Prostate gland (tissue), 2 donors: ENCODE data around the gene CLIC5. TPM values are rescaled to one million over a fixed set of nuclear protein-coding genes. Genes with fewer than 3 reads are reported as not detected.

Source experiments
- DNase-seq: peaks from one replicate; pipeline ENCODE4 v3.0.0-alpha.2; 2019; ENCODE audit warnings: low spot score
- H3K27ac ChIP-seq, 2 donors: fragments of 200-600 bp; sonication (generic); 2 replicates each; pipeline ENCODE4 v1.5.1; 2017 to 2019
- H3K27me3 ChIP-seq: fragments of 200-600 bp; sonication (generic); replicated peaks from 2 replicates; pipeline ENCODE4 v1.5.1; 2019; ENCODE audit not compliant: insufficient read depth
- H3K36me3 ChIP-seq, 2 donors: fragments of 200-600 bp; sonication (generic); 1 replicate in 1 of 2; 2 replicates in 1 of 2; pipeline versions ENCODE4 v1.5.1 to v1.8.1; 2017 to 2019
- H3K4me1 ChIP-seq: fragments of 200-600 bp; sonication (generic); replicated peaks from 2 replicates; pipeline ENCODE4 v1.5.1; 2019
- H3K4me3 ChIP-seq, 2 donors: fragments of 200-600 bp; sonication (generic); 2 replicates each; pipeline ENCODE4 v1.5.1; 2017 to 2019
- H3K9me3 ChIP-seq: fragments of 200-600 bp; sonication (generic); 2 replicates; pipeline ENCODE4 v1.5.1; 2017
- POLR2A ChIP-seq: fragments of 450-650 bp; IDR thresholded peaks from one replicate; pipeline ENCODE4 v1.6.1; 2016; ENCODE audit warnings: antibody characterized with exemption, mild to moderate bottlenecking
- POLR2AphosphoS5 ChIP-seq: sonication (generic); formaldehyde crosslinking; IDR thresholded peaks from one replicate; pipeline ENCODE4 v1.6.1; 2017; ENCODE audit warnings: antibody characterized with exemption
- WGBS: methylation state at CpG from one replicate; pipeline ENCODE4 v1.1.5; 2018; 5-methylcytosine and 5-hydroxymethylcytosine counted together
- intact Hi-C: fragments of 100-400 bp; cut with DNase I; formaldehyde crosslinking; loops from one replicate; pipeline ENCODE4 v1.14.2; 2022
- total RNA-seq, 2 donors: library from RNA; depleted of rRNA; stranded (reverse); fragments of >200 nt; gene quantifications; one replicate each; pipeline ENCODE4 v1.1.0, GENCODE V29; 2016
- TF ChIP-seq, protein P1 (sequence below), 4 experiments: fragments of 200-600 bp in 2 of 4; fragments of 450-650 bp in 2 of 4; sonication (generic) in 2 of 4; IDR thresholded peaks; 1 replicate in 3 of 4; 2 replicates in 1 of 4; pipeline ENCODE4 v1.5.1; 2016 to 2019; ENCODE audit warnings: antibody characterized with exemption in 4 of 4, mild to moderate bottlenecking in 2 of 4, moderate library complexity in 2 of 4

CLIC5 gene
- total RNA-seq, 2 donors from 2014 or later: 3.2 to 4.5 TPM

DNA sequence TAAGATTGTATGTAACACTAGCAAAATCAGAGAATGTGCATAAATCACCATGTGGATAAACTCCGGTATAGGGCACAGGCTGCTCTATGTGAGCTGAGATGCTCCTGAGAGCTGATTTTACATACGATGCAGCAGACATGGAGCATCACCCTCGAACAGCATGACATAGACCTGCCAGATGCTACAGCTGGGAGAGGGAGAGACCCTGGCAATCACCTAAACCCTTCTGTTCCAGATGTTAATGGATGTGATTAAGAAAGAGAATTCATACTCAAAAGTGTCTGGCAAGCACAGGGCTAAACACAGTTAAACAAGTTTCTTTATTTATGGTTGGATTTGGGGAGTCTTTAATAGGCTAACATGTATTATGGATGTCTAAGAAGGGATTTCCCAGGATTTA is 157.0 kb downstream of the CLIC5 start:
- WGBS: 67% methylated on average over 3 of the region's 3 CpGs
- no peak for DNase-seq
- TF ChIP-seq, protein P1, sequence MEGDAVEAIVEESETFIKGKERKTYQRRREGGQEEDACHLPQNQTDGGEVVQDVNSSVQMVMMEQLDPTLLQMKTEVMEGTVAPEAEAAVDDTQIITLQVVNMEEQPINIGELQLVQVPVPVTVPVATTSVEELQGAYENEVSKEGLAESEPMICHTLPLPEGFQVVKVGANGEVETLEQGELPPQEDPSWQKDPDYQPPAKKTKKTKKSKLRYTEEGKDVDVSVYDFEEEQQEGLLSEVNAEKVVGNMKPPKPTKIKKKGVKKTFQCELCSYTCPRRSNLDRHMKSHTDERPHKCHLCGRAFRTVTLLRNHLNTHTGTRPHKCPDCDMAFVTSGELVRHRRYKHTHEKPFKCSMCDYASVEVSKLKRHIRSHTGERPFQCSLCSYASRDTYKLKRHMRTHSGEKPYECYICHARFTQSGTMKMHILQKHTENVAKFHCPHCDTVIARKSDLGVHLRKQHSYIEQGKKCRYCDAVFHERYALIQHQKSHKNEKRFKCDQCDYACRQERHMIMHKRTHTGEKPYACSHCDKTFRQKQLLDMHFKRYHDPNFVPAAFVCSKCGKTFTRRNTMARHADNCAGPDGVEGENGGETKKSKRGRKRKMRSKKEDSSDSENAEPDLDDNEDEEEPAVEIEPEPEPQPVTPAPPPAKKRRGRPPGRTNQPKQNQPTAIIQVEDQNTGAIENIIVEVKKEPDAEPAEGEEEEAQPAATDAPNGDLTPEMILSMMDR (IDR thresholded peaks at IDR 0.05): no peak
- TF ChIP-seq POLR2A (no peak), POLR2AphosphoS5 (no peak)
- no peaks in the 10 kb centered on the region for H3K27me3 ChIP-seq
- H3K4me1 ChIP-seq: no peaks in the 10 kb centered on the region
- no peak overlapping the region for H3K4me3 ChIP-seq
- H3K9me3 ChIP-seq: no peaks in the 10 kb centered on the region
- H3K27ac ChIP-seq: no peak overlapping the region
- intact Hi-C loops: no loop called here
- no peaks in the 10 kb centered on the region for H3K36me3 ChIP-seq

DNA sequence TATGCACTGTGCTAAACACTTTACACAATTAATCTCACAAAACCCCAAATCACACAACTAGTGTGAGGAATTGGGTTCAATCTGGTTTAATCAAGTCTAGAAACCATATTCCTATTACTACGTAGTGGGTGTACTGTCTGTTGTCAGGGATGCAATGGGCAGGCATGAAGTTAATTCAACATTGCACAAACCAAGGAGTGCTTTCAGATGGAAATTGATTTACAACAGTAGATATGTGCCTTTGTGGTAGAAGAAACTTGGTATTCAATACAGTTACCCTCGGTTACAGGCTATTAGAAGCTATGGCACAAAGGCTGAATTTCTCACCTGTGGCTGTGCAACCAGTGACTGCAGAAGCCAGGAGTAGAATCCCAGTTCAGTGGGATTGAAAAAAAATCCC is 157.8 kb downstream of the CLIC5 start:
- no peaks in the 10 kb centered on the region for H3K4me1 ChIP-seq
- intact Hi-C loops: no loop called here
- H3K36me3 ChIP-seq: no peaks in the 10 kb centered on the region
- H3K4me3 ChIP-seq: no peak overlapping the region
- 66% methylated on average over 2 of the region's 2 CpGs for WGBS
- no peaks in the 10 kb centered on the region for H3K27me3 ChIP-seq
- no peak for DNase-seq
- no peak for TF ChIP-seq POLR2A
- TF ChIP-seq POLR2AphosphoS5: no peak
- TF ChIP-seq, protein P1 (IDR thresholded peaks at IDR 0.05): no peak
- H3K9me3 ChIP-seq: no peaks in the 10 kb centered on the region
- peak overlapping the region in 1 of 2 donors; percentile 5 for H3K27ac ChIP-seq

DNA sequence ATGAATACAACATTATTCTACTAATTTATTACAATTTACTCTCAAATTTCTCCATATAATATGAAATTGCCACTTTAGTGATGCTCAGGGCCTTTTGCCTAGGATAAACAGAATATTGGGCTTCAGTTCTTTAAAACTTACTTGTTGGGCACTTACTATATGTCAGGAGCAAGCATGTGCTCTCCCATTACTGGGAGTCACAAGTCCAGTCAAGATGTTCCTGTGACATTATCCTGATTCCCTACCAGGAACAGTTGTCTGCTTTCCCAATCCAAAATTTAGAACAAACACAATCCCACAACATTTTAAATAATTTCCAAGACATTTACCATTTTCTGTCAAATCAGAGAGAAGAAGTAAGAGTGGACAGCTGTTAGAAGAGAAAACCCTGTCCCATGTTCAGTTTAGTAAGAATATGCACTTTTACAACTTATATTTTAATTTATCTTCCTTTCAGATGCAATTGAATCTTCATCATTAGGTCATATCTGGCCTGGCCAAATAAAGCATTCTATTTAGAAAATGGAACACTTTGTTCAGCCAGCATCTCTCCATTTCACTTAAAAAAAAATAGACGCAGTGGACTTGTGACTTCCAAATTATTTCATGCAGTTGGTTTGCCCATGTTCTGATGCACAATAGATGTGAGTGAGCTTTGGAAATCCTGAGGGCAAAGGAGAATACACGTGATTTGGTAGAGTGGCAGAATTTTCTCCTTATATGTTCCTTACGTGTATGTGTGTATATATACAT is 159.8 kb downstream of the CLIC5 start:
- Histone ChIP-seq H3K9me3 (no peaks in the 10 kb centered on the region), H3K4me3 (no peak overlapping the region), H3K36me3 (no peaks in the 10 kb centered on the region), H3K27ac (peak overlapping the region; percentile 54 to 64), H3K27me3 (no peaks in the 10 kb centered on the region), H3K4me1 (no peaks in the 10 kb centered on the region)
- DNase-seq: no peak
- 64% methylated on average over 3 of the region's 3 CpGs for WGBS
- TF ChIP-seq, protein P1 (IDR thresholded peaks at IDR 0.05): no peak
- TF ChIP-seq POLR2AphosphoS5: peak; percentile 39
- intact Hi-C loops: no loop called here

DNA sequence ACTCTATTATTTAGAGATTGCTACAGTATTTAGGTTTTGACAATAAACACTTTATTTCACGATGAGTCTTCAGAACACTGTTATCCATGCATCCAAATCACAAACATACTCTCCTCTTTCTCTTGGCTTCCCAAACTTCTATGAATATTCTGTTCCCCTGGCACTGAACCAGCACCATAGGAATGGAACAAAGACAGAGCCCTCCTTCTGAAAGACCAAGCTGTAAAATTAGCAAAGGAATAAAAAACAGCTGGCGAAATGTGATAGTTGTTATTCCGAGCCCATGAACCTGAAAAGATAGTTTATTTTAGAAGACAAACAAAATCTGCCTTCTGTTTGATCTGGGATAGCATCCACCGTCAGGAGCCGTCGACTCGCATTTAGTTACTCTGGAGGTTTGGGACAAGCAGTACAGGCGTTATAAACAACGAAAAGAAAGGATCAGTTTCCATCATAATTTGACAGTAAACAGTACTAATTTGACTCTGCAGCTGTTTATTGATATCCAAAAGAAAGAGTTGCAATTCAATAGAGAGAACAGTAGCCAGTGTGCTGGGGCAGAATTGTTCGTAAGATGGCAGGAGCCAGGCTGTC is 161.4 kb downstream of the CLIC5 start:
- Histone ChIP-seq H3K36me3 (no peaks in the 10 kb centered on the region), H3K4me1 (no peaks in the 10 kb centered on the region), H3K27ac (peak overlapping the region; percentile 43 to 54), H3K4me3 (no peak overlapping the region), H3K27me3 (no peaks in the 10 kb centered on the region), H3K9me3 (no peaks in the 10 kb centered on the region)
- DNase-seq: no peak
- 26% methylated on average over 10 of the region's 10 CpGs for WGBS
- intact Hi-C loops: no loop called here
- TF ChIP-seq, protein P1 (IDR thresholded peaks at IDR 0.05): no peak
- peak; percentile 24 for TF ChIP-seq POLR2AphosphoS5

DNA sequence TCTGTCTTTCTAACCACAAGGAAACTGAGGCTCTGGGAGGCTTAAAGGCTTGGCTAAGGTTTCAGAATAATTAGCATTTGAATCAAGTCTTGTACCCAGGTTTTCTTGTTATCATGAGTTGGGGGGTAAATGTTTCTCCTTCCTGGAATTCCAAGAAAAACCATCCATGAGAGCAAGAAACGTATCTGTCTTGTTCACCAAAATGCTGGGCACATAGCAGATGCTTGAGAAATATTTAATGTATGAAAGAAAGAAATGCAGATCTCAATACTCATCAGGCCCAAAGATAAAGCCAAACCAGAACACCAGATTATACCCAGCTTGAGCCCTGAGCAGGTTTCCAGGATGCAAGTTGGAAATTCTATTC is 164.6 kb downstream of the CLIC5 start:
- no peaks in the 10 kb centered on the region for H3K9me3 ChIP-seq
- no peaks in the 10 kb centered on the region for H3K27me3 ChIP-seq
- WGBS: 92% methylated on average over 1 of the region's 1 CpG
- no peaks in the 10 kb centered on the region for H3K36me3 ChIP-seq
- H3K27ac ChIP-seq: no peak overlapping the region
- no peak for DNase-seq
- H3K4me3 ChIP-seq: no peak overlapping the region
- H3K4me1 ChIP-seq: no peaks in the 10 kb centered on the region
- TF ChIP-seq POLR2A (no peak), POLR2AphosphoS5 (no peak)
- intact Hi-C loops: no loop called here
